K562 (cell line): ENCODE measurements around the gene LTBR. TPM values are rescaled to one million over a fixed set of nuclear protein-coding genes. Genes with fewer than 3 reads are reported as not detected.

Experiments
- JUND ChIP-seq, 2 experiments: IDR thresholded peaks; 2 replicates in 1 of 2; 3 replicates in 1 of 2; pipeline ENCODE4 v1.6.1; 2011; ENCODE audit warnings: borderline replicate concordance in 2 of 2, low read depth in 2 of 2, low read length in 2 of 2, improper control_type of control experiment in 1 of 2, missing biosample characterization in 1 of 2, missing genetic modification characterization in 1 of 2, missing genetic modification reagents in 1 of 2
- KLF13 ChIP-seq: fragments of 450-650 bp; IDR thresholded peaks from 2 replicates; pipeline ENCODE4 v1.6.1; 2016; ENCODE audit warnings: missing genetic modification characterization, low read depth, mild to moderate bottlenecking, missing compliant biosample characterization, moderate library complexity, borderline replicate concordance
- PRMT5 ChIP-seq: sonication (generic); formaldehyde crosslinking; IDR thresholded peaks from 2 replicates; pipeline ENCODE4 v1.5.0; 2020; ENCODE audit warnings: missing genetic modification reagents
- polyA plus RNA-seq, 8 experiments: library from polyadenylated mRNA; depleted of rRNA in 4 of 8; stranded (reverse) in 5 of 8; unstranded in 3 of 8; fragments of >200 nt; fragmentation: Nextera tagmentation in 2 of 8; fragmentation: Illumina TruSeq in 1 of 8; extraction: Ambion mirVana in 2 of 8; extraction: Trizol in 1 of 8; gene quantifications; 2 replicates each; pipeline versions ENCODE4 v1.2.1 to v1.2.3, GENCODE V29; 2011 to 2014; ENCODE audit warnings: inconsistent platforms in 1 of 8, missing spikeins in 1 of 8
- total RNA-seq, 7 experiments: library from RNA; depleted of rRNA in 6 of 7; stranded (reverse); fragments of >200 nt in 6 of 7; fragmentation: Illumina TruSeq in 2 of 7; extraction: Trizol in 2 of 7; gene quantifications; 2 replicates each; pipeline versions ENCODE4 v1.2.1 to v1.2.3, GENCODE V29; 2011 to 2021; ENCODE audit warnings: low replicate concordance in 1 of 7
- TF ChIP-seq, protein P1 (sequence below): IDR thresholded peaks from 2 replicates; pipeline ENCODE4 v1.6.1; 2012; ENCODE audit warnings: low read depth, low read length, improper control_type of control experiment, borderline replicate concordance
- TF ChIP-seq, protein P2 (sequence below): fragments of 450-650 bp; IDR thresholded peaks from 2 replicates; pipeline ENCODE4 v1.6.1; 2016; ENCODE audit warnings: missing biosample characterization, missing genetic modification characterization

Gene LTBR
- total and polyA plus RNA-seq, 9 of the 15 experiments (the other 6 are each of a cell fraction or from before 2014, with no cell fraction given), result 0.96 to 69.0 (median 35.3) TPM

GRCh38 chr12:6336079-6336888 is 47.7 kb upstream of the LTBR start (continued):
- TF ChIP-seq, protein P1, sequence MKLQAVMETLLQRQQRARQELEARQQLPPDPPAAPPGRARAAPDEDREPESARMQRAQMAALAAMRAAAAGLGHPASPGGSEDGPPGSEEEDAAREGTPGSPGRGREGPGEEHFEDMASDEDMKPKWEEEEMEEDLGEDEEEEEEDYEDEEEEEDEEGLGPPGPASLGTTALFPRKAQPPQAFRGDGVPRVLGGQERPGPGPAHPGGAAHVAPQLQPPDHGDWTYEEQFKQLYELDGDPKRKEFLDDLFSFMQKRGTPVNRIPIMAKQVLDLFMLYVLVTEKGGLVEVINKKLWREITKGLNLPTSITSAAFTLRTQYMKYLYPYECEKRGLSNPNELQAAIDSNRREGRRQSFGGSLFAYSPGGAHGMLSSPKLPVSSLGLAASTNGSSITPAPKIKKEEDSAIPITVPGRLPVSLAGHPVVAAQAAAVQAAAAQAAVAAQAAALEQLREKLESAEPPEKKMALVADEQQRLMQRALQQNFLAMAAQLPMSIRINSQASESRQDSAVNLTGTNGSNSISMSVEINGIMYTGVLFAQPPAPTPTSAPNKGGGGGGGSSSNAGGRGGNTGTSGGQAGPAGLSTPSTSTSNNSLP, result no peak
- TF ChIP-seq, protein P2, sequence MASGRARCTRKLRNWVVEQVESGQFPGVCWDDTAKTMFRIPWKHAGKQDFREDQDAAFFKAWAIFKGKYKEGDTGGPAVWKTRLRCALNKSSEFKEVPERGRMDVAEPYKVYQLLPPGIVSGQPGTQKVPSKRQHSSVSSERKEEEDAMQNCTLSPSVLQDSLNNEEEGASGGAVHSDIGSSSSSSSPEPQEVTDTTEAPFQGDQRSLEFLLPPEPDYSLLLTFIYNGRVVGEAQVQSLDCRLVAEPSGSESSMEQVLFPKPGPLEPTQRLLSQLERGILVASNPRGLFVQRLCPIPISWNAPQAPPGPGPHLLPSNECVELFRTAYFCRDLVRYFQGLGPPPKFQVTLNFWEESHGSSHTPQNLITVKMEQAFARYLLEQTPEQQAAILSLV (tag), result no peak
- no peak for TF ChIP-seq KLF13
- TF ChIP-seq JUND (IDR thresholded peaks at IDR 0.05; ENCODE audit: borderline replicate concordance, low read depth, low read length), result peak; percentile 90
- TF ChIP-seq JUND (tag; IDR thresholded peaks at IDR 0.05; ENCODE audit: borderline replicate concordance, low read depth, low read length), result peak; percentile 82; the same call in 2 of the 3 replicates
- TF ChIP-seq PRMT5 (CRISPR knock-in tag), result no peak
